ENCODE data around the gene RYR2. TPM values are rescaled to one million over a fixed set of nuclear protein-coding genes. Genes with fewer than 3 reads are reported as not detected.

Gene RYR2
- total RNA-seq, 1 donor from 2014 or later, result 0.19 TPM

- no peak for TF ChIP-seq CTCF (IDR thresholded peaks at IDR 0.05; ENCODE audit: unreplicated experiment)
- Mint-ChIP-seq H3K27me3 (no peaks in the 10 kb centered on the region), H3K9me3 (ENCODE audit: low read depth) (no peaks in the 10 kb centered on the region), H3K27ac (no peak overlapping the region), H3K36me3 (ENCODE audit: insufficient read depth) (no peaks in the 10 kb centered on the region), H3K4me3 (ENCODE audit: low read depth) (no peak overlapping the region), H3K4me1 (ENCODE audit: low read depth) (no peaks in the 10 kb centered on the region)
- no peak for DNase-seq (ENCODE audit: low spot score, unreplicated experiment)
Observed at GRCh38 chr1:237713916-237714315, 671.9 kb downstream of the RYR2 start.

- no peak for TF ChIP-seq CTCF (IDR thresholded peaks at IDR 0.05; ENCODE audit: unreplicated experiment)
- Mint-ChIP-seq H3K9me3 (ENCODE audit: low read depth) (peaks cover 3% of the 10 kb centered on the region), H3K4me1 (ENCODE audit: low read depth) (no peaks in the 10 kb centered on the region), H3K27ac (no peak overlapping the region), H3K36me3 (ENCODE audit: insufficient read depth) (no peaks in the 10 kb centered on the region), H3K27me3 (no peaks in the 10 kb centered on the region), H3K4me3 (ENCODE audit: low read depth) (no peak overlapping the region)
- no peak for DNase-seq (ENCODE audit: low spot score, unreplicated experiment)
Observed at GRCh38 chr1:237717106-237717505, 675.1 kb downstream of the RYR2 start.

GRCh38 chr1:237730826-237731350 is 688.9 kb downstream of the RYR2 start:
- H3K27me3 Mint-ChIP-seq, result peaks cover 3% of the 10 kb centered on the region

GRCh38 chr1:237732657-237733056 is 690.7 kb downstream of the RYR2 start:
- Mint-ChIP-seq H3K4me1 (ENCODE audit: low read depth) (peaks cover 7% of the 10 kb centered on the region), H3K9me3 (ENCODE audit: low read depth) (no peaks in the 10 kb centered on the region), H3K27me3 (peaks cover 3% of the 10 kb centered on the region), H3K36me3 (ENCODE audit: insufficient read depth) (no peaks in the 10 kb centered on the region), H3K27ac (no peak overlapping the region), H3K4me3 (ENCODE audit: low read depth) (no peak overlapping the region)
- no peak for TF ChIP-seq CTCF (IDR thresholded peaks at IDR 0.05; ENCODE audit: unreplicated experiment)
- DNase-seq (ENCODE audit: low spot score, unreplicated experiment), result no peak

More at GRCh38 chr1:237730826-237731350, 688.9 kb downstream of the RYR2 start:
- Mint-ChIP-seq H3K4me1 (ENCODE audit: low read depth) (no peaks in the 10 kb centered on the region), H3K36me3 (ENCODE audit: insufficient read depth) (no peaks in the 10 kb centered on the region), H3K4me3 (ENCODE audit: low read depth) (no peak overlapping the region), H3K27ac (no peak overlapping the region), H3K9me3 (ENCODE audit: low read depth) (no peaks in the 10 kb centered on the region)
- no peak for TF ChIP-seq CTCF (IDR thresholded peaks at IDR 0.05; ENCODE audit: unreplicated experiment)
- DNase-seq (ENCODE audit: low spot score, unreplicated experiment), result no peak

- Mint-ChIP-seq H3K4me1 (ENCODE audit: low read depth) (peaks cover 8% of the 10 kb centered on the region), H3K27me3 (no peaks in the 10 kb centered on the region), H3K36me3 (ENCODE audit: insufficient read depth) (no peaks in the 10 kb centered on the region), H3K27ac (no peak overlapping the region), H3K9me3 (ENCODE audit: low read depth) (no peaks in the 10 kb centered on the region), H3K4me3 (ENCODE audit: low read depth) (no peak overlapping the region)
- TF ChIP-seq CTCF (IDR thresholded peaks at IDR 0.05; ENCODE audit: unreplicated experiment), result peak; percentile 37
- DNase-seq (ENCODE audit: low spot score, unreplicated experiment), result no peak
Observed at GRCh38 chr1:237736372-237737029, 694.5 kb downstream of the RYR2 start.

All from progenitor cell of endocrine pancreas (in vitro differentiated cells).